HepG2 (cell line): Measurements from ENCODE around the gene PIM3. TPM values are rescaled to one million over a fixed set of nuclear protein-coding genes. Genes with fewer than 3 reads are reported as not detected.

Source experiments
- ATAC-seq: fragments of 200-7000 bp; cut with Tn5 transposase; 3 replicates; pipeline ENCODE4 v1.9.1; 2020; ENCODE audit warnings: mild to moderate bottlenecking, moderate library complexity
- BruUV-seq: library from RNA; stranded (reverse); fragments of 400-500 nt; replicated peaks from 2 replicates; lab custom pipeline; 2021; lab: Mats Ljungman, UMichigan
- CTCF ChIA-PET: fragments of 300-600 bp; formaldehyde crosslinking; extraction: SDS; loops from one replicate; lab custom pipeline; 2021; ENCODE audit warnings: low total read pairs, inconsistent platforms, low intra/inter-chr PET ratio; lab: Yijun Ruan, JAX
- POLR2A ChIA-PET: fragments of 350-600 bp; sonication (Branson Sonifier 250); formaldehyde crosslinking; loops from one replicate; lab custom pipeline; 2020; ENCODE audit warnings: antibody characterized with exemption, inconsistent platforms; lab: Yijun Ruan, JAX
- DNase-seq: peaks from one replicate; pipeline ENCODE4 v3.0.0-alpha.2; 2015; ENCODE audit warnings: low spot score
- FAIRE-seq: peaks from 3 replicates; lab custom pipeline; 2011; peaks lifted over from hg19 to GRCh38; lab: Jason Lieb, UNC
- H2AFZ ChIP-seq: one replicate; pipeline ENCODE4 v1.6.1; 2011; ENCODE audit warnings: low read length, inconsistent platforms
- H3K27ac ChIP-seq: fragments of 300-600 bp; 3 replicates; pipeline ENCODE4 v1.8.0; 2011; ENCODE audit warnings: mixed run types, mild to moderate bottlenecking, mixed read lengths, low read length, inconsistent platforms; ENCODE audit not compliant: insufficient read depth; ENCODE audit errors: extremely low read length
- H3K27me3 ChIP-seq, 2 experiments: fragments of 200-600 bp in 1 of 2; 2 replicates in 1 of 2; 3 replicates in 1 of 2; pipeline versions ENCODE4 v1.6.0 to v1.8.0; 2011; ENCODE audit warnings: low read length in 2 of 2, mild to moderate bottlenecking in 2 of 2, moderate library complexity in 2 of 2, inconsistent platforms in 1 of 2; ENCODE audit not compliant: insufficient read depth in 2 of 2, control insufficient read depth in 1 of 2
- H3K36me3 ChIP-seq, 2 experiments: fragments of 200-600 bp in 1 of 2; replicated peaks in 1 of 2; 2 replicates in 1 of 2; 3 replicates in 1 of 2; pipeline versions ENCODE4 v1.5.1 to v1.8.0; 2011; ENCODE audit warnings: low read length in 2 of 2, inconsistent platforms in 1 of 2; ENCODE audit not compliant: insufficient read depth in 2 of 2, control insufficient read depth in 1 of 2
- H3K4me1 ChIP-seq: 2 replicates; pipeline ENCODE4 v1.5.1; 2012; ENCODE audit warnings: low read length, inconsistent platforms; ENCODE audit not compliant: insufficient read depth
- H3K4me2 ChIP-seq: 2 replicates; pipeline ENCODE4 v1.6.0; 2011; ENCODE audit warnings: low read depth, low read length, inconsistent platforms
- H3K4me3 ChIP-seq, 3 experiments: fragments of 200-600 bp in 1 of 3; sonication (generic), shearing (Covaris generic) in 1 of 3; replicated peaks in 1 of 3; 2 replicates each; pipeline ENCODE4 v1.5.1; 2011 to 2016; ENCODE audit warnings: low read length in 3 of 3, inconsistent platforms in 2 of 3, low read depth in 2 of 3, mild to moderate bottlenecking in 2 of 3, control low read depth in 1 of 3, mixed read lengths in 1 of 3; ENCODE audit not compliant: insufficient read depth in 1 of 3
- H3K79me2 ChIP-seq: one replicate; pipeline ENCODE4 v1.6.1; 2011; ENCODE audit warnings: low read length, inconsistent platforms; ENCODE audit not compliant: insufficient read depth
- H3K9ac ChIP-seq: 2 replicates; pipeline ENCODE4 v1.6.0; 2011; ENCODE audit warnings: mild to moderate bottlenecking, low read depth, low read length, inconsistent platforms; ENCODE audit not compliant: insufficient read depth
- H3K9me3 ChIP-seq: 2 replicates; pipeline ENCODE4 v1.5.1; 2012; ENCODE audit warnings: mild to moderate bottlenecking, low read length
- H4K20me1 ChIP-seq: 2 replicates; pipeline ENCODE4 v1.6.0; 2011; ENCODE audit warnings: inconsistent platforms, mild to moderate bottlenecking, low read length, moderate library complexity; ENCODE audit not compliant: insufficient read depth
- AKAP8 ChIP-seq: sonication (generic); formaldehyde crosslinking; IDR thresholded peaks from 2 replicates; pipeline ENCODE4 v1.5.1; 2020; ENCODE audit warnings: mild to moderate bottlenecking, missing genetic modification reagents
- ASH2L ChIP-seq: fragments of 300-600, 200-600 bp; sonication (generic); IDR thresholded peaks from 2 replicates; pipeline ENCODE4 v1.7.0; 2017; ENCODE audit warnings: low read depth, mild to moderate bottlenecking, moderate library complexity, mixed read lengths, low read length; ENCODE audit not compliant: insufficient read length
- BHLHE40 ChIP-seq: IDR thresholded peaks from 2 replicates; pipeline ENCODE4 v1.6.1; 2011; ENCODE audit warnings: low read length, improper control_type of control experiment
- CEBPB ChIP-seq: IDR thresholded peaks from 2 replicates; pipeline ENCODE4 v1.6.1; 2011; ENCODE audit warnings: low read depth, low read length, improper control_type of control experiment, borderline replicate concordance
- HDAC1 ChIP-seq: sonication (generic); formaldehyde crosslinking; IDR thresholded peaks from 2 replicates; pipeline ENCODE4 v1.5.1; 2020; ENCODE audit warnings: mild to moderate bottlenecking, missing genetic modification reagents
- PHF21A ChIP-seq: sonication (generic); formaldehyde crosslinking; IDR thresholded peaks from 2 replicates; pipeline ENCODE4 v1.5.0; 2020; ENCODE audit warnings: mild to moderate bottlenecking, missing genetic modification reagents
- RBFOX2 ChIP-seq: fragments of 200-400 bp; formaldehyde crosslinking; IDR thresholded peaks from 2 replicates; pipeline ENCODE4 v1.6.1; 2017; ENCODE audit warnings: low read depth, mild to moderate bottlenecking, low read length
- USF2 ChIP-seq, 2 experiments: sonication (generic) in 1 of 2; formaldehyde crosslinking in 1 of 2; IDR thresholded peaks; 2 replicates each; pipeline versions ENCODE4 v1.5.1 to v1.6.1; 2011 to 2020; ENCODE audit warnings: borderline replicate concordance in 1 of 2, low read depth in 1 of 2, low read length in 1 of 2, mild to moderate bottlenecking in 1 of 2, missing genetic modification reagents in 1 of 2, moderate library complexity in 1 of 2
- ZC3H13 ChIP-seq: sonication (generic); formaldehyde crosslinking; IDR thresholded peaks from 2 replicates; pipeline ENCODE4 v1.8.1; 2023; ENCODE audit warnings: mild to moderate bottlenecking, missing genetic modification reagents, moderate library complexity
- ZNF292 ChIP-seq: sonication (generic); formaldehyde crosslinking; IDR thresholded peaks from 2 replicates; pipeline ENCODE4 v1.8.1; 2022; ENCODE audit warnings: mild to moderate bottlenecking, low read depth, missing genetic modification reagents, borderline replicate concordance
- ZNF724P ChIP-seq: sonication (generic); formaldehyde crosslinking; IDR thresholded peaks from 2 replicates; pipeline ENCODE4 v1.8.0; 2022; ENCODE audit warnings: missing genetic modification reagents, borderline replicate concordance
- ZNF740 ChIP-seq: sonication (generic); formaldehyde crosslinking; IDR thresholded peaks from 2 replicates; pipeline ENCODE4 v1.4.0; 2020; ENCODE audit warnings: missing genetic modification reagents
- WGBS: methylation state at CpG from one replicate; pipeline ENCODE4 v1.1.6; 2017; ENCODE audit warnings: low lambda C conversion rate; 5-methylcytosine and 5-hydroxymethylcytosine counted together
- in situ Hi-C: cut with HindIII; loops from 2 replicates; pipeline ENCODE4 v1.10.0; 2017; ENCODE audit warnings: low pct_unique_long_range_greater_than_20kb; ENCODE audit not compliant: extremely low pct_ligation_motif_present
- intact Hi-C: fragments of 100-400 bp; cut with micrococcal nuclease; formaldehyde crosslinking; loops from one replicate; pipeline ENCODE4 v1.10.0; 2022; ENCODE audit not compliant: unreplicated experiment
- polyA plus RNA-seq, 8 experiments: library from polyadenylated mRNA; depleted of rRNA in 3 of 8; stranded (reverse) in 7 of 8; unstranded in 1 of 8; fragments of >200 nt; fragmentation: Illumina TruSeq in 4 of 8; extraction: Trizol in 4 of 8; gene quantifications; 2 replicates each; pipeline versions ENCODE4 v1.2.1 to v1.2.3, GENCODE V29; 2011 to 2016; ENCODE audit warnings: low read depth in 4 of 8, missing spikeins in 1 of 8, mixed read lengths in 1 of 8; ENCODE audit not compliant: insufficient read depth in 1 of 8
- total RNA-seq, 5 experiments: library from RNA; depleted of rRNA; stranded (reverse); fragments of >200 nt; fragmentation: Illumina TruSeq; extraction: Trizol; gene quantifications; 2 replicates each; pipeline ENCODE4 v1.2.3, GENCODE V29; 2016; ENCODE audit warnings: low read depth in 1 of 5
- TF ChIP-seq, protein P1 (sequence below): sonication (generic); formaldehyde crosslinking; IDR thresholded peaks from 2 replicates; pipeline ENCODE4 v1.4.0; 2020; ENCODE audit warnings: missing genetic modification reagents, borderline replicate concordance
- TF ChIP-seq, protein P2 (sequence below): sonication (generic); IDR thresholded peaks from 2 replicates; pipeline ENCODE4 v1.6.1; 2016; ENCODE audit warnings: low read depth, borderline replicate concordance

PIM3 gene
- total and polyA plus RNA-seq, 2 of the 13 experiments (the other 11 are each of a cell fraction or from before 2014, with no cell fraction given): 21.6 to 31.2 TPM

- Histone ChIP-seq H3K4me2 (peak overlapping the region; percentile 94), H2AFZ (no peak overlapping the region), H3K27me3 (no peaks in the 10 kb centered on the region; a peak in 1 of 5 replicates), H3K27ac (peak overlapping the region; percentile 72), H3K9me3 (no peaks in the 10 kb centered on the region), H4K20me1 (peaks cover 37% of the 10 kb centered on the region), H3K9ac (peak overlapping the region; percentile 93), H3K79me2 (peaks cover 36% of the 10 kb centered on the region), H3K4me3 (peak overlapping the region; percentile 97 to 99 (median 97)), H3K36me3 (peaks cover 9 to 23% of the 10 kb centered on the region in 2 experiments), H3K4me1 (peaks cover 75% of the 10 kb centered on the region)
- ChIA-PET POLR2A (interaction anchor here (0.6 to 16.4 kb wide), 6 partner anchors 9 to 31 kb away, joined by 3 to 722 read pairs (median 24); partner anchors contain the start of gene PIM3), CTCF (no interaction called here)
- in situ Hi-C loops: no loop called here
- no TSS peak for BruUV-seq
- ATAC-seq: no peak
- intact Hi-C loops: no loop called here
- DNase-seq: peak; percentile 87
- WGBS: 5% methylated on average over 16 of the region's 70 CpGs
- FAIRE-seq: no peak
- TF ChIP-seq AKAP8 (CRISPR knock-in tag) (0 out of 2 replicates have a peak, but pooled peaks have one; percentile 84), RBFOX2 (peak; percentile 42; the same call in 1 of the 2 replicates), ZNF292 (CRISPR knock-in tag) (peak; percentile 54; the same call in 1 of the 2 replicates), HDAC1 (CRISPR knock-in tag) (peak; percentile 56; the same call in 1 of the 2 replicates), USF2 (IDR thresholded peaks at IDR 0.05; ENCODE audit: low read depth, low read length) (no peak), USF2 (CRISPR knock-in tag; IDR thresholded peaks at IDR 0.05; ENCODE audit: borderline replicate concordance) (peak; percentile 34; the same call in 1 of the 2 replicates), BHLHE40 (peak; percentile 83), PHF21A (peak; percentile 82), ZNF724P (0 out of 2 replicates have a peak, but pooled peaks have one; percentile 28), CEBPB (peak; percentile 53; the same call in 1 of the 2 replicates), ZNF740 (CRISPR knock-in tag) (peak; percentile 92), ASH2L (peak; percentile 29), ZC3H13 (0 out of 2 replicates have a peak, but pooled peaks have one; percentile 28)
- TF ChIP-seq, protein P1, sequence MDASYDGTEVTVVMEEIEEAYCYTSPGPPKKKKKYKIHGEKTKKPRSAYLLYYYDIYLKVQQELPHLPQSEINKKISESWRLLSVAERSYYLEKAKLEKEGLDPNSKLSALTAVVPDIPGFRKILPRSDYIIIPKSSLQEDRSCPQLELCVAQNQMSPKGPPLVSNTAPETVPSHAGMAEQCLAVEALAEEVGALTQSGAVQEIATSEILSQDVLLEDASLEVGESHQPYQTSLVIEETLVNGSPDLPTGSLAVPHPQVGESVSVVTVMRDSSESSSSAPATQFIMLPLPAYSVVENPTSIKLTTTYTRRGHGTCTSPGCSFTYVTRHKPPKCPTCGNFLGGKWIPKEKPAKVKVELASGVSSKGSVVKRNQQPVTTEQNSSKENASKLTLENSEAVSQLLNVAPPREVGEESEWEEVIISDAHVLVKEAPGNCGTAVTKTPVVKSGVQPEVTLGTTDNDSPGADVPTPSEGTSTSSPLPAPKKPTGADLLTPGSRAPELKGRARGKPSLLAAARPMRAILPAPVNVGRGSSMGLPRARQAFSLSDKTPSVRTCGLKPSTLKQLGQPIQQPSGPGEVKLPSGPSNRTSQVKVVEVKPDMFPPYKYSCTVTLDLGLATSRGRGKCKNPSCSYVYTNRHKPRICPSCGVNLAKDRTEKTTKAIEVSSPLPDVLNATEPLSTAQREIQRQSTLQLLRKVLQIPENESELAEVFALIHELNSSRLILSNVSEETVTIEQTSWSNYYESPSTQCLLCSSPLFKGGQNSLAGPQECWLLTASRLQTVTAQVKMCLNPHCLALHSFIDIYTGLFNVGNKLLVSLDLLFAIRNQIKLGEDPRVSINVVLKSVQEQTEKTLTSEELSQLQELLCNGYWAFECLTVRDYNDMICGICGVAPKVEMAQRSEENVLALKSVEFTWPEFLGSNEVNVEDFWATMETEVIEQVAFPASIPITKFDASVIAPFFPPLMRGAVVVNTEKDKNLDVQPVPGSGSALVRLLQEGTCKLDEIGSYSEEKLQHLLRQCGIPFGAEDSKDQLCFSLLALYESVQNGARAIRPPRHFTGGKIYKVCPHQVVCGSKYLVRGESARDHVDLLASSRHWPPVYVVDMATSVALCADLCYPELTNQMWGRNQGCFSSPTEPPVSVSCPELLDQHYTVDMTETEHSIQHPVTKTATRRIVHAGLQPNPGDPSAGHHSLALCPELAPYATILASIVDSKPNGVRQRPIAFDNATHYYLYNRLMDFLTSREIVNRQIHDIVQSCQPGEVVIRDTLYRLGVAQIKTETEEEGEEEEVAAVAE (CRISPR knock-in tag): no peak
- TF ChIP-seq, protein P2, sequence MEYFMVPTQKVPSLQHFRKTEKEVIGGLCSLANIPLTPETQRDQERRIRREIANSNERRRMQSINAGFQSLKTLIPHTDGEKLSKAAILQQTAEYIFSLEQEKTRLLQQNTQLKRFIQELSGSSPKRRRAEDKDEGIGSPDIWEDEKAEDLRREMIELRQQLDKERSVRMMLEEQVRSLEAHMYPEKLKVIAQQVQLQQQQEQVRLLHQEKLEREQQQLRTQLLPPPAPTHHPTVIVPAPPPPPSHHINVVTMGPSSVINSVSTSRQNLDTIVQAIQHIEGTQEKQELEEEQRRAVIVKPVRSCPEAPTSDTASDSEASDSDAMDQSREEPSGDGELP: peak; percentile 39; the same call in 1 of the 2 replicates
Observed at GRCh38 chr22:49962012-49962750, 1.6 kb downstream of the PIM3 start.
